ENCODE data around the gene SEC11C. TPM values are rescaled to one million over a fixed set of nuclear protein-coding genes. Genes with fewer than 3 reads are reported as not detected.
A peak's percentile ranks its signal among the peaks of the same experiment; 100 is the strongest.

Gene SEC11C
- total and polyA plus RNA-seq, 2 of the 13 experiments (the other 11 are each of a cell fraction or from before 2014, with no cell fraction given): 71.9 to 297 TPM

DNA sequence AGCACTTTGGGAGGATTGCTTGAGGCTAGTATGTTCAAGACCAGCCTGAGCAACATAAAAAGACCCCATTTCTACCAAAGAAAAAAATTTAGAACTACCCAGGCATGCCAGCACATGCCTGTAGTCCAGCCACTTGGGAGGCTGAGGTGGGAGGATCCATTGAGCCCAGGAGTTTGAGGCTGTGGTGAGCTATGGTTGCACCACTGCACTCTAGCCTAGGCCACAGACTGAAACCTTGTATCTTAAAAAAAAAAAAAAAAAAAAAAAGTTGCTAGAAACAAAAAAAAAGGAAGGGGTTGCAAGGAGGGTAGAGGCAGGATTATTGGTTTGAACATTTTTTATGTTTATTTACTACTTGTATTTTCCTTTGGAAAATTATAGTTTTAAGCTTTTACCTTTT is 4.8 kb downstream of the SEC11C start:
- Histone ChIP-seq H3K9ac (ENCODE audit: insufficient read depth, low read depth, low read length) (no peak overlapping the region), H3K4me3 (replicated peaks in 1 of 3; ENCODE audit: insufficient read depth in 1 of 3, low read depth in 2 of 3, low read length in 3 of 3) (no peak overlapping the region), H3K4me2 (ENCODE audit: low read depth, low read length) (no peak overlapping the region), H2AFZ (ENCODE audit: low read length) (no peak overlapping the region), H3K27ac (ENCODE audit: extremely low read length, insufficient read depth, low read length) (no peak overlapping the region), H3K9me3 (ENCODE audit: low read length) (no peaks in the 10 kb centered on the region), H3K27me3 (ENCODE audit: control insufficient read depth in 1 of 2, insufficient read depth in 2 of 2, low read length in 2 of 2) (no peaks in the 10 kb centered on the region; a peak in 1 of 5 replicates), H4K20me1 (ENCODE audit: insufficient read depth, low read length) (no peaks in the 10 kb centered on the region; the same call in 1 of the 2 replicates), H3K4me1 (ENCODE audit: insufficient read depth, low read length) (peaks cover 34% of the 10 kb centered on the region), H3K36me3 (replicated peaks in 1 of 2; ENCODE audit: control insufficient read depth in 1 of 2, insufficient read depth in 2 of 2, low read length in 2 of 2) (peaks cover 0 to 16% of the 10 kb centered on the region in 2 experiments; a peak in 3 of 5 replicates), H3K79me2 (ENCODE audit: insufficient read depth, low read length) (peaks cover 72% of the 10 kb centered on the region)
- intact Hi-C loops (cut with micrococcal nuclease; ENCODE audit: unreplicated experiment) (no loop called here), in situ Hi-C loops (cut with HindIII; ENCODE audit: extremely low pct_ligation_motif_present, low pct_unique_long_range_greater_than_20kb) (no loop called here)
- CTCF ChIA-PET (ENCODE audit: low intra/inter-chr PET ratio, low total read pairs): no interaction called here
- ATAC-seq (no peak), DNase-seq (ENCODE audit: low spot score) (no peak), FAIRE-seq (no peak)
- POLR2A ChIA-PET: no interaction called here
- BruUV-seq (replicated peaks): no TSS peak
- no peak for TF ChIP-seq ZNF546 (CRISPR knock-in tag; conservative IDR thresholded peaks at IDR 0.05)
- TF ChIP-seq, protein P1, sequence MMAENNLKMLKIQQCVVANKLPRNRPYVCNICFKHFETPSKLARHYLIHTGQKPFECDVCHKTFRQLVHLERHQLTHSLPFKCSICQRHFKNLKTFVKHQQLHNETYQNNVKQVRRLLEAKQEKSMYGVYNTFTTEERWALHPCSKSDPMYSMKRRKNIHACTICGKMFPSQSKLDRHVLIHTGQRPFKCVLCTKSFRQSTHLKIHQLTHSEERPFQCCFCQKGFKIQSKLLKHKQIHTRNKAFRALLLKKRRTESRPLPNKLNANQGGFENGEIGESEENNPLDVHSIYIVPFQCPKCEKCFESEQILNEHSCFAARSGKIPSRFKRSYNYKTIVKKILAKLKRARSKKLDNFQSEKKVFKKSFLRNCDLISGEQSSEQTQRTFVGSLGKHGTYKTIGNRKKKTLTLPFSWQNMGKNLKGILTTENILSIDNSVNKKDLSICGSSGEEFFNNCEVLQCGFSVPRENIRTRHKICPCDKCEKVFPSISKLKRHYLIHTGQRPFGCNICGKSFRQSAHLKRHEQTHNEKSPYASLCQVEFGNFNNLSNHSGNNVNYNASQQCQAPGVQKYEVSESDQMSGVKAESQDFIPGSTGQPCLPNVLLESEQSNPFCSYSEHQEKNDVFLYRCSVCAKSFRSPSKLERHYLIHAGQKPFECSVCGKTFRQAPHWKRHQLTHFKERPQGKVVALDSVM (CRISPR knock-in tag; IDR thresholded peaks at IDR 0.05): peak; percentile 72

GRCh38 chr18:59145055-59145454 is 5.4 kb downstream of the SEC11C start:
- no peak overlapping the region for H2AFZ ChIP-seq (ENCODE audit: low read length)
- 83% methylated on average over 4 of the region's 4 CpGs for WGBS (ENCODE audit: low lambda C conversion rate)
- H3K4me1 ChIP-seq (ENCODE audit: insufficient read depth, low read length): peaks cover 34% of the 10 kb centered on the region
- ChIA-PET CTCF (ENCODE audit: low intra/inter-chr PET ratio, low total read pairs) (no interaction called here), POLR2A (no interaction called here)
- H3K36me3 ChIP-seq (replicated peaks in 1 of 2; ENCODE audit: control insufficient read depth in 1 of 2, insufficient read depth in 2 of 2, low read length in 2 of 2): peaks cover 0 to 20% of the 10 kb centered on the region in 2 experiments; a peak in 3 of 5 replicates
- ATAC-seq: no peak
- in situ Hi-C loops (cut with HindIII; ENCODE audit: extremely low pct_ligation_motif_present, low pct_unique_long_range_greater_than_20kb): no loop called here
- no peak overlapping the region for H3K27ac ChIP-seq (ENCODE audit: extremely low read length, insufficient read depth, low read length)
- intact Hi-C loops (cut with micrococcal nuclease; ENCODE audit: unreplicated experiment): no loop called here
- BruUV-seq (replicated peaks): no TSS peak
- TF ChIP-seq ZBTB40 (IDR thresholded peaks at IDR 0.05) (no peak), ZBTB40 (CRISPR knock-in tag; IDR thresholded peaks at IDR 0.05) (peak; percentile 89), ZFYVE20 (CRISPR knock-in tag; IDR thresholded peaks at IDR 0.05; ENCODE audit: borderline replicate concordance, low read depth) (no peak)
- H3K4me3 ChIP-seq (replicated peaks in 1 of 3; ENCODE audit: insufficient read depth in 1 of 3, low read depth in 2 of 3, low read length in 3 of 3): no peak overlapping the region
- H3K9ac ChIP-seq (ENCODE audit: insufficient read depth, low read depth, low read length): no peak overlapping the region
- FAIRE-seq: no peak
- no peaks in the 10 kb centered on the region for H3K9me3 ChIP-seq (ENCODE audit: low read length)
- no peak overlapping the region for H3K4me2 ChIP-seq (ENCODE audit: low read depth, low read length)
- peaks cover 71% of the 10 kb centered on the region for H3K79me2 ChIP-seq (ENCODE audit: insufficient read depth, low read length)
- no peak for DNase-seq (ENCODE audit: low spot score)
- H4K20me1 ChIP-seq (ENCODE audit: insufficient read depth, low read length): no peaks in the 10 kb centered on the region; the same call in 1 of the 2 replicates
- no peaks in the 10 kb centered on the region; a peak in 1 of 5 replicates for H3K27me3 ChIP-seq (ENCODE audit: control insufficient read depth in 1 of 2, insufficient read depth in 2 of 2, low read length in 2 of 2)
